ENCODE data around the gene MYBL2.
"Not testable (repeated sequence)": the region's sequence is repeated elsewhere in the genome, so short reads cannot be mapped to it uniquely, and the experiment has no call there.

Gene MYBL2

GRCh38 chr20:43666376-43667328 lies at the start of gene MYBL2:
Gene MYBL2, plus strand, starts transcription at chr20:43667114. Its CDS starts 170 bp downstream, at chr20:43667284.
- peak; percentile 35 for DNase-seq

- DNase-seq: no peak
Observed at GRCh38 chr20:43631598-43631997, 35.3 kb upstream of the MYBL2 start.

- DNase-seq: no peak
Observed at GRCh38 chr20:43636429-43636828, 30.5 kb upstream of the MYBL2 start.

GRCh38 chr20:43642548-43642947 lies 24.4 kb upstream of the MYBL2 start:
- DNase-seq: no peak

GRCh38 chr20:43650997-43651525 lies 15.9 kb upstream of the MYBL2 start:
- DNase-seq: no peak

- DNase-seq: not testable (repeated sequence)
Observed at GRCh38 chr20:43651650-43652184, 15.2 kb upstream of the MYBL2 start.

GRCh38 chr20:43653966-43654365 lies 12.9 kb upstream of the MYBL2 start:
- DNase-seq: no peak

- DNase-seq: not testable (repeated sequence)
Observed at GRCh38 chr20:43655176-43655575, 11.7 kb upstream of the MYBL2 start.

GRCh38 chr20:43655937-43656336 lies 11.0 kb upstream of the MYBL2 start:
- no peak for DNase-seq

- DNase-seq: no peak
Observed at GRCh38 chr20:43658069-43658722, 8.7 kb upstream of the MYBL2 start.

- DNase-seq: no peak
Observed at GRCh38 chr20:43658723-43659419, 8.0 kb upstream of the MYBL2 start.

- DNase-seq: no peak
Observed at GRCh38 chr20:43662943-43663655, 3.8 kb upstream of the MYBL2 start.

GRCh38 chr20:43665466-43666176 lies 1.3 kb upstream of the MYBL2 start:
- DNase-seq: no peak

GRCh38 chr20:43667341-43668132 lies 623 bp downstream of the MYBL2 start:
- DNase-seq: no peak

- no peak for DNase-seq
Observed at GRCh38 chr20:43669332-43669731, 2.4 kb downstream of the MYBL2 start.

- no peak for DNase-seq
Observed at GRCh38 chr20:43670423-43670822, 3.5 kb downstream of the MYBL2 start.

- no peak for DNase-seq
Observed at GRCh38 chr20:43676368-43676767, 9.5 kb downstream of the MYBL2 start.

- no peak for DNase-seq
Observed at GRCh38 chr20:43680981-43681380, 14.1 kb downstream of the MYBL2 start.

GRCh38 chr20:43681468-43681942 lies 14.6 kb downstream of the MYBL2 start:
- no peak for DNase-seq

GRCh38 chr20:43681991-43682410 lies 15.1 kb downstream of the MYBL2 start:
- DNase-seq: no peak

All from NCI-H1048 (cell line).